Fibroblast of skin of left quadriceps (primary cell): ENCODE data around the gene ARL2.
"Not testable (repeated sequence)": the region's sequence is repeated elsewhere in the genome, so short reads cannot be mapped to it uniquely, and the experiment has no call there.

Experiments
- DNase-seq, 2 experiments: peaks; one replicate each; pipeline ENCODE4 v3.0.0-alpha.2; 2013; ENCODE audit warnings: low read depth in 2 of 2

ARL2 gene

GRCh38 chr11:65013888-65014725 is at the start of gene ARL2:
Gene ARL2, plus strand, starts transcription at chr11:65014160. Its CDS starts 48 bp downstream, at chr11:65014208.
- DNase-seq, result peak; percentile 76 to 79

- DNase-seq, result no peak
Measured at GRCh38 chr11:64967375-64967774, 46.6 kb upstream of the ARL2 start.

GRCh38 chr11:64969209-64969608 is 44.8 kb upstream of the ARL2 start:
- DNase-seq, result peak; percentile 36 to 39

- DNase-seq, result no peak
Measured at GRCh38 chr11:64970731-64971151, 43.2 kb upstream of the ARL2 start.

GRCh38 chr11:64971421-64972233 is 42.3 kb upstream of the ARL2 start, which contains the start of gene MAJIN:
Gene MAJIN, minus strand, starts transcription at chr11:64972108. Its CDS starts 12,703 bp downstream, at chr11:64959405.
- peak; percentile 42 to 50 for DNase-seq

- no peak for DNase-seq
Measured at GRCh38 chr11:64974124-64974523, 39.8 kb upstream of the ARL2 start.

GRCh38 chr11:64976651-64977050 is 37.3 kb upstream of the ARL2 start:
- DNase-seq, result no peak

- not testable (repeated sequence) for DNase-seq
Measured at GRCh38 chr11:64983339-64983738, 30.6 kb upstream of the ARL2 start.

- DNase-seq, result no peak
Measured at GRCh38 chr11:64987998-64988854, 25.7 kb upstream of the ARL2 start.

GRCh38 chr11:64989416-64989815 is 24.5 kb upstream of the ARL2 start:
- no peak for DNase-seq

GRCh38 chr11:64990222-64990923 is 23.6 kb upstream of the ARL2 start:
- no peak for DNase-seq

GRCh38 chr11:64994318-64994717 is 19.6 kb upstream of the ARL2 start:
- no peak for DNase-seq

- no peak for DNase-seq
Measured at GRCh38 chr11:64996327-64996709, 17.6 kb upstream of the ARL2 start.

- no peak for DNase-seq
Measured at GRCh38 chr11:64996710-64997380, 17.1 kb upstream of the ARL2 start, which contains the start of gene BATF2. Gene BATF2, minus strand, starts transcription at chr11:64996971. Its CDS starts 57 bp downstream, at chr11:64996914.

GRCh38 chr11:64998141-64998540 is 15.8 kb upstream of the ARL2 start:
- DNase-seq, result no peak

- no peak for DNase-seq
Measured at GRCh38 chr11:64998690-64999431, 15.1 kb upstream of the ARL2 start.

GRCh38 chr11:64999478-64999877 is 14.5 kb upstream of the ARL2 start:
- no peak for DNase-seq

- no peak for DNase-seq
Measured at GRCh38 chr11:65002706-65003105, 11.3 kb upstream of the ARL2 start.

- no peak for DNase-seq
Measured at GRCh38 chr11:65003282-65003681, 10.7 kb upstream of the ARL2 start.

GRCh38 chr11:65003968-65004367 is 10.0 kb upstream of the ARL2 start:
- not testable (repeated sequence) for DNase-seq
